ENCODE data around the gene FOLH1.
"Not testable (repeated sequence)": the region's sequence is repeated elsewhere in the genome, so short reads cannot be mapped to it uniquely, and the experiment has no call there.

FOLH1 gene

DNA sequence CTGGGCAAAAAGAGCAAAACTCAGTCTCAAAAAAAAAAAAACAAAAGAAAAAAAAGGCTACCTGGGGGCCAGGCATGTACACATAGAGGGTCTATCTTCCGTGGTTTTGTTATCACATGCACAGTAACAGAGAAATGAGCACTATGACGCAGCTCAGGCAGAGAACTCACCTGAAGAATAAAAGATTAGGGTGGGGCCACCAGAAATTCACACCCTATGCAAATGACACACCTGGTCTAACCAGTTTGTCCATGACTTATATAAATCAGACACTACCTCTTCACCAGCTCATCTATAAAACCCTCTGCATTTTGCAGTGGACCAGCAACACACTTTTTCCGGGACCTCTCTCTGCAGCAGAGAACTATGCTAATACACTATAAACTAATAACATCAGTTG is 30.5 kb downstream of the FOLH1 start:
- not testable (repeated sequence) for DNase-seq (ENCODE audit: low read depth in 3 of 3)

DNA sequence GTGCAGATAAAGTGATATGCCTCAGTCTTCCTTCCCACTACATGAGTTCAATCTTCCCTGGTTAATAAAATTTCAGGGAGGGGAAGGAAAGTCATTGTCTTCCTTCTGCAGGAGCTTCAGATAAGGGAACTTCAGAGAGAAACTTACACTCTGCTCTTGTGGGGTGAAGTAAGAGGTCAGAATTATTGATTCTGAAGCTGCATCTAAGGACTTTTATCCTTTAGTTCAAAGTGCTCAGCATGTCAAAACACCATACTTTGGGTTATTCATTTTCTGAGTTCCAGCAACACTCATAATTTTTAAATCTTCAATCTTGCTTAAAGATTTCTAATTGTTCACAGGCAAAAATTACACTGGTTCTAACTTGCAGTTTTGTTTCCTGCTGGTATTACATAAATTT is 33.0 kb downstream of the FOLH1 start:
- not testable (repeated sequence) for DNase-seq (ENCODE audit: low read depth in 3 of 3)

DNA sequence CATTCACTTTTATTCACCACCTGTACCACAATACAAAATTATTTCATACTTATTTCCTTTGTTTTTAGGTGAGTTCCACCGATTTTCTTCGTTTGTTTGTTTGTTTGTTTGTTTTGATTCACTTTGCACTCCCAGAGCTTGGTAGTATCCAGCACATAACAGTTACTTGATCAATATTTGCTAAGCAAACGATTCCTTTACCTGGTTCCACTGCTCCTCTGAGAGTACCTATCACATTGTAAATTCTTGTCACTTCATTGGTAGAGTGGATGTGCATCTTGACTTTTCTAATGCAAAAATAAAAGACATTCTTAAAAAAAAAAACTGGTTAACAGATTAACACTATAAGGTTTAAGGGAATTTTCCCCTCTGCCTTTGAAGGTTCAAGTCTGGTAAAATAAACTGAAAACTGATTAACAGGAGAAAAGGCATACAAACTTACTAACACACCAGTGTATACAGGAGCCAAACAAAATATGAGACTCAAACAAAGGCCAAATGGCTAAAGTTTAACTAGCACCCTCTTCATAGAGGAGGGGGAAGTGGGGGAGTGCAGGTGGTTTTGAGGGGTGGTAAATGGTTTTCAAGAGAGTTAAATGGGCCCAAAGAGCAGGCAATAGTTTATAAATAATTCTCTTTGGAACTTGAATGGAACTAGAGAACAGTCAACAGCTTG is 33.6 kb downstream of the FOLH1 start:
- not testable (repeated sequence) for DNase-seq (ENCODE audit: low read depth in 3 of 3)

DNA sequence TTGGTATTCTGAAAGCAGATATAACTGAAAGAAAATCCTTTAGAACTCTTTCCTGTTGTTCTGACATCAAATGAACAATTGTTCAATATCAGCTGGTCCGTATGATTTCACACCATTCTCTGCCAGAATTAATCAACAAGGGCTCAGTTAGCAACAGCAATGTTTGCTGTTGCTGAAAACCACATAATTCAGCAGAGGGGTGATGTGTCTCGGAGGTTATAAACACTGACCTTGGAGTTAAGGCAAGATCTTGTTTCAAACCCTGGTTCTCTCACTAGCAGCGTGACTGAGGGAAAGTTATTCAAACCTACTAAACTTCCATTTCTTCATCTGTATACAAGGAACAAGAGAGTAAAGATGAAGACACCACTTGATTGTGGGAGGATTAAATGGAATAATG is 36.8 kb downstream of the FOLH1 start:
- DNase-seq (ENCODE audit: low read depth in 3 of 3): not testable (repeated sequence)

DNA sequence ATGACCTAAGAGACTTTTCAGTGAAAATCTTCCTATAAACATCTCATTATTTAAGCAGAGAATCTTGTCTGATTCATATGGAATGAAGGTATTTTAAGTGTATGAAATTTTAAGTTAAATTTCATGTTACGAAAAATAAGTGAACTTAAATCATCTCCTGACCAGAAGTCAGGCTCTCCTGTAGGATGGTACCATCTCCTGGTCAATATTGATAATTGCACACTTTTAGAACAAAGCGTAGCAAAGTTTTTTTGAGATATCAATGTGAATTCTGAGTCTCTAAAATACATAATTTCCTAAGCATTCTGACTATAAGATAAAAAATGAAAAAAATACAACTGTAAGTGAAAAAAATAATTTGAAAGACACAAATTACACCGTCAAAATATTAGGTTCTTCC is 38.8 kb downstream of the FOLH1 start:
- DNase-seq (ENCODE audit: low read depth in 3 of 3): not testable (repeated sequence)

DNA sequence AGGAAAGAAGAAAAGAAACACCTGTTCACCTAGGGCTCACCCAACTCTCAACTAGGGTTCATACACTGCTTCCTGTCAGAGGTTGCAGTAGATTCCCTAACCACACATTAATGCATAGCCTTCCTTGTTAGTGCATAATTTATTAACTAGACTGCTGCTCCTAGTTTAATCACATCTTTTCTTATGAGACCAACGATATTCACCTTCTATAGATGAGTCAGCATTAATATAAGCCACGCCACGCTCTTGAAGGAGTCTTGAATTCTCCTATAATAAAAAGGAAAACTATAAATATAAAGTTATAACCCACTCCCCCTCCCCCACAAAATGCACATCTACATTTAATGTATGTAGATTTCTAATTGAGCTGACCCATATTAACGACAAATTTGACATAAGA is 39.4 kb downstream of the FOLH1 start:
- not testable (repeated sequence) for DNase-seq (ENCODE audit: low read depth in 3 of 3)

DNA sequence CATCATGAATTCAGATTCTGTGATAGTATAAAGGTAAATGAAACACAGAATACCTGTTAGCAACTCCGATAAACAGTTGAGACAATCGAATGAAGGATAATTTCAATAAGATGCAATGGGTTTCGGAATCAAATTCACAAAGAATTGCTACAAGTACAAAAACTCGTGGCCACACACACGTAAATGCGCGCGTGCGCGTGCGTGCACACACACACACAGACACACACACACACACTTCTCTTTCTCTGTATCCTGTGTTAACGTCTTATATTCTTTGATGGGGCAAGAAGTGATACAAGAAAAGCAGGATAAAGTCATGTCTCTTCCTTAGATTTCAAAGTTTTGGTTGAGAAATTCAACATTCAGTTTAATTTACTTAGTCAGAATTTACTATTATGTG is 57.2 kb downstream of the FOLH1 start:
- DNase-seq (ENCODE audit: low read depth in 3 of 3): no peak

DNA sequence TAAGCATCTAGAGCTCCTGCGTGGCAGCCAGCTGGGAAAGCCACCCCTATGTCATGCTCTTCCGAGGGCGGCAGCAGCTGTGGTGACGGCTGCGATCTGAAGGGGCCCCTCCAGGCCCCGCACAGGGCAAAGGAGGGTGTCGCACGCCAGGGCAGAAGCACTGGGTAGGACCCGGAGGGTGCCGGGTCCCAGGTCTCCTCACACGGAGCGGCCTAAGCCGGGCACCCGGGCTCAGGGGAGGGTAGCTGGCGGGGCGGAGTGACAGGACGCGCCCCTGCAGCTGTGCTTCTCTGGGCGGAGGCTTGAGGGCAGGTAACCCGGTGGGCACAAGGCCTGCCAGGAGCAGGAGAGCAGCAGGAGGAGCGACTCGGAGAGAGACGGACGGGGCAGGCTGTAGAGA is 106.0 kb downstream of the FOLH1 start:
- not testable (repeated sequence) for DNase-seq (ENCODE audit: low read depth in 3 of 3)

Data from stimulated activated CD4-positive, alpha-beta T cell treated with anti-CD3 and anti-CD28 coated beads, TNF-alpha, amount 100 ng/mL, for 4 hours (primary cell).